ES-I3 (cell line): ENCODE measurements around the gene PPP1R3F.
"Not testable (repeated sequence)": the region's sequence is repeated elsewhere in the genome, so short reads cannot be mapped to it uniquely, and the experiment has no call there.

Source experiments
- H3K36me3 ChIP-seq: 2 replicates; pipeline ENCODE4 v1.6.1; 2013; ENCODE audit warnings: mild to moderate bottlenecking, low read length, control low read depth, moderate library complexity; ENCODE audit not compliant: insufficient read depth
- H3K4me1 ChIP-seq: 2 replicates; pipeline ENCODE4 v1.6.1; 2013; ENCODE audit warnings: mild to moderate bottlenecking, control low read depth, low read length; ENCODE audit not compliant: insufficient read depth
- H3K9ac ChIP-seq: 2 replicates; pipeline ENCODE4 v1.6.1; 2013; ENCODE audit warnings: low read depth, mild to moderate bottlenecking, low read length, moderate library complexity
- H3K9me3 ChIP-seq: 2 replicates; pipeline ENCODE4 v1.6.1; 2013; ENCODE audit warnings: mild to moderate bottlenecking, low read length, moderate library complexity; ENCODE audit not compliant: control insufficient read depth, insufficient read depth

PPP1R3F gene

DNA sequence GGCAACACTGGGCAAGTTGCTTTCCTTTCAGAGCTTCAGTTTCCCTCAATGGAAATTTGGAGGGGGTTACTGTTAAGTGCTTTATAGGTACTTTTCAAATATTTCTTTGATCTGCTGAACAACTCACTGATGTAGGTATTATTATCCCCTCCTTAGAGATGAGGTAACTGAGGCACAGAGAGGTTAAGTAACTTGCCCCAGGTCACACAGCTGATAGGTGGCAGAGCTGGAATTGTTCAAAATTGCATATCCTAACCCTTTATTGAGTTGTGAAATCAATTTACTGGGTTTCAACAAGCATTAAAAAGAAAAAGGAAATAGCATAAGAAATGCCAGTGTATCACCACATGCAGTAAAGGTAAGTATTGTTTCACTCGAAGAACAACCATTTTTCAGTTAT, 6.6 kb downstream of the PPP1R3F start:
- no peaks in the 10 kb centered on the region for H3K9me3 ChIP-seq
- no peaks in the 10 kb centered on the region; the same call in 1 of the 2 replicates for H3K4me1 ChIP-seq
- H3K9ac ChIP-seq = no peak overlapping the region
- H3K36me3 ChIP-seq = no peaks in the 10 kb centered on the region

DNA sequence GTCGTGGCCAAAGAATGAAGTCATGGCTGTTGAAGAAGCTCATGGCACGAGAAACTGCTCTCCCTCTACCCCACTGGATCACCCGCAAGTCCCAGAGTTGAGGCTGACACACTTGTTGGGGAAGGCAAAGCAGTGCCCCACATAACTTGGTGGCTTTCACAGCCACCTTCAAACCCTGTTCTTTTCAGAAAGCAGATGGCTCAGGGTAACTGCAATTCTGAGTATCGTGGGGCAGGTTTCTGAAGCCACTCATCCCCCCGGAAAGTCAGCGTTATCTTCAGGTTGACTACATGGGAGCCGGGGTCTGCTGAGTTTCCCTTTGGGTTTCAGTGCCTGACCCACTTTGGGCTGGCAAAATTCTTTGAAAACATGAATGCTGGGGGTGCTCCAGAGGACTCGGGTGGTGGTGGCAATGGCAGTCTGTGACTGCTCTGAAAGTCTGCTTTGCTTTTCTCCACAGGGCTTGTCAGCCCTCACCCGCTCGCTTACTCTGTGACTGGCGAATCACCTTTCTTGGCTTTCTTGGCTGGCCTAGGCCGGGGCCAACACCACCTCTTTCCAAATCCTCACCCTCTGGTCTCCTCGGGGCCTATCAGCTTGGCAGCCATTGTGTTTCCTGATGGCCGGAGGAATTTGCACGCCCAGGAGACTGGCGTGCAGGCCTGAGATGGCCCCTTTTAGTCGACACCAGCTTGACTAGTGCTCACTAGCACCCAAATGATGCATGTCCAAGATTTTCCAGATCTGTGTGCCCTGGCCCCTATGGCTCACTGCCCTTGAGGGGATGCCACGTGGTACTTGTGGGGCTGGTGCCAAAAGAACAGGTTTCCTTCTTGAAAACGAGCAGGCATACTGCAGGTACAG, 7.3 kb downstream of the PPP1R3F start:
- H3K9me3 ChIP-seq = no peaks in the 10 kb centered on the region
- no peak overlapping the region for H3K9ac ChIP-seq
- H3K36me3 ChIP-seq = no peaks in the 10 kb centered on the region
- H3K4me1 ChIP-seq = no peaks in the 10 kb centered on the region; the same call in 1 of the 2 replicates

DNA sequence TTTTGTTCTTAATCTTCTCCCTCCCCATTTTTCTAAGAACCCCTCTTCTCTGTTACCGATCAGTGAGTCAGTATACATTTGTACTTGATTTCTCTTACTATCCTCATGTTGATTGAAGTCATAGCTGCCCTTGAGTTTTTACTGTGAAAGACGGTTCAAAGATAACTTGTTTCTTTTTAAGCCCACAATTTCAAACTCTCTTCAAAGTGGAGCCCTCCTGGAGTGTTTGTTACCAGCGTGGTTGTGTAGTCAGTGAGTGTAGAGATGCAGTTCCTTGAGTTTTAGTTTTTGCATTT, 7.9 kb downstream of the PPP1R3F start:
- H3K9me3 ChIP-seq = no peaks in the 10 kb centered on the region
- no peaks in the 10 kb centered on the region for H3K36me3 ChIP-seq
- no peak overlapping the region for H3K9ac ChIP-seq
- no peaks in the 10 kb centered on the region; the same call in none of the 2 replicates for H3K4me1 ChIP-seq

DNA sequence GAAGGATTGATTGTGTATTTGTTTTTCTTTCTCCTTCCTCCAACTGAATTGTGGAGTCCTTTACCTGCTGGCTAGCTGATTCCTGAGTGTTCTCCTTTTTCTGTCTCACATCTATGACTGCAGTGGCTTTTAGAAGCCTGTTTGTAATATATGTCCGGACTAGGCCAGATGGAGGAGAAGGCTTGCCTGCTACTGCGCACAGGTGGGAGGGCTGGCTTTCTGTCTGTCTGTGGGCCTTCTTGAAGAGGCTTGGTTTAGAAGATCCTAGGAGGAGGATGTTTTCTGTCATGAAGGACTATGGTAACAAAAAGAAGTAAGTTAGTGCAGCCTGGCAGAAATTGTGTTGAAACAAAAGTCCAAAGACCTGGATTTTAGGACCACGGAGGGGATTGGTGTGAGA, 8.5 kb downstream of the PPP1R3F start:
- no peak overlapping the region for H3K9ac ChIP-seq
- no peaks in the 10 kb centered on the region for H3K9me3 ChIP-seq
- no peaks in the 10 kb centered on the region for H3K36me3 ChIP-seq
- H3K4me1 ChIP-seq = no peaks in the 10 kb centered on the region; the same call in none of the 2 replicates

DNA sequence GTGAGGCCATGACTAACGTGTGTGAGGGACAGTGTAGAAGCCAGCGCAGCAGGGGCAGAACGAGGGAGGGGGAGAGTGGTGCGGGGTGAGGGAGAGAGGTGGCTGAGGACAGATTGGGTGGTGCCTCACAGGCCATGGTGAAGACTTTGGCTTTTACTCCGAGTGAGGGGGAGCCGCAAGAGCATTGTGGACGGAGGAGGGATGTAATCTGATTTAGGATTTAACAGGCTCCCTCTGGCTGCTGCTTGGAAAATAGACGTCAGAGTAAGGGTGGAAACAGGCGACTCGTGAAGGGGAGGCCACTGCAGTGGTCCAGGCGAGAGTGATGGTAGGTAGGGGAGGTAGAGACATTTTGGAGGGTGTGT, 13.0 kb downstream of the PPP1R3F start:
- Histone ChIP-seq H3K36me3 (no peaks in the 10 kb centered on the region), H3K9me3 (no peaks in the 10 kb centered on the region), H3K9ac (peak overlapping the region; percentile 3; the same call in 1 of the 2 replicates), H3K4me1 (no peaks in the 10 kb centered on the region; the same call in 1 of the 2 replicates)

DNA sequence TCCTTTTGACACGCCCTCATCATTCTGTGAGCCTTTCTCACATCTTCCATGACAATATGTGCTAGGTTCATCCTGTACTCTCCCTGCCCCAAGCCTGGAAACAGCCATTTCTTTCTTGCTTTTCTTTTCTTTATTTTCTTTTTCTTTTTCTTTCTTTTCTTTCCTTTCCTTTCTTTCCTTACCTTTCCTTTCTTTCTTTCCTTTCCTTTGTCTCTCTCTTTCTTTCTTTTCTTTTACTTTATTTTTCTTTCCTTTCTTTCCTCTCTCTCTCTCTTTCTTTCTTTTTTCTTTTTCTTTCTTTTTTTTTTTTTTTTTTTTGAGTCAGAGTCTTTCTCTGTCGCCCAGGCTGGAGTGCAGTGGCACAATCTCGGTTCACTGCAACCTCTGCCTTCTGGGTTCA, 14.6 kb downstream of the PPP1R3F start:
- Histone ChIP-seq H3K9ac (no peak overlapping the region), H3K9me3 (no peaks in the 10 kb centered on the region), H3K36me3 (no peaks in the 10 kb centered on the region), H3K4me1 (no peaks in the 10 kb centered on the region; the same call in 1 of the 2 replicates)

DNA sequence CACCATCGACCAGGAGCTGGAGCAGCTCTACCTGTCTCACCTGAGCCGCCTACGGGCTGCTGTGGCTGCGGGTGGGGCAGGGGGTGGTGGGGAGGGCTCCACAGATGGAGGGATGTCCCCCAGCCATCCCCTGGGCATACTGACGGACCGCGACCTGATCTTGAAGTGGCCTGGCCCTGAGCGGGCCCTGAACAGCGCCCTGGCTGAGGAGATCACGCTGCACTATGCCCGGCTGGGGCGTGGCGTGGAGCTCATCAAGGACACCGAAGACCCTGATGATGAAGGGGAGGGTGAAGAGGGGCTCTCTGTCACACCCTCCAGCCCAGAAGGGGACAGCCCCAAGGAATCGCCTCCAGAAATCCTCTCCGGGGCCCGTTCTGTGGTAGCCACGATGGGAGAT, 16.5 kb downstream of the PPP1R3F start:
- Histone ChIP-seq H3K9me3 (no peaks in the 10 kb centered on the region), H3K4me1 (no peaks in the 10 kb centered on the region; the same call in 1 of the 2 replicates), H3K9ac (no peak overlapping the region), H3K36me3 (no peaks in the 10 kb centered on the region)

DNA sequence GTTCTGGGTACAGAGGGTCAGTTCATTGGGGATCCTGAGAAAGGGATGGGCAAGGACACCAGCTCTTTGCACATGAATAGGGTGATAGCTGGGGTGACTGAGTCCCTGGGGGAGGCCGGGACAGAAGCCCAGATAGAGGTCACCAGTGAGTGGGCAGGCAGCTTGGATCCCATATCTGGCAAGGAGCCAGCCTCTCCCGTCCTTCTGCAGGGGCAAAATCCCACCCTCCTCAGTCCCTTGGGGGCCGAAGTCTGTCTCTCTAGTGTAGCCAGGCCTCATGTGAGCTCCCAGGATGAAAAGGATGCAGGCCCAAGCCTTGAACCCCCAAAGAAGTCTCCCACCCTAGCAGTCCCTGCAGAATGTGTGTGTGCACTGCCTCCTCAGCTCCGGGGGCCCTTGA, 17.0 kb downstream of the PPP1R3F start:
- H3K4me1 ChIP-seq = no peaks in the 10 kb centered on the region; the same call in 1 of the 2 replicates
- H3K36me3 ChIP-seq = no peaks in the 10 kb centered on the region
- H3K9ac ChIP-seq = no peak overlapping the region
- no peaks in the 10 kb centered on the region for H3K9me3 ChIP-seq

DNA sequence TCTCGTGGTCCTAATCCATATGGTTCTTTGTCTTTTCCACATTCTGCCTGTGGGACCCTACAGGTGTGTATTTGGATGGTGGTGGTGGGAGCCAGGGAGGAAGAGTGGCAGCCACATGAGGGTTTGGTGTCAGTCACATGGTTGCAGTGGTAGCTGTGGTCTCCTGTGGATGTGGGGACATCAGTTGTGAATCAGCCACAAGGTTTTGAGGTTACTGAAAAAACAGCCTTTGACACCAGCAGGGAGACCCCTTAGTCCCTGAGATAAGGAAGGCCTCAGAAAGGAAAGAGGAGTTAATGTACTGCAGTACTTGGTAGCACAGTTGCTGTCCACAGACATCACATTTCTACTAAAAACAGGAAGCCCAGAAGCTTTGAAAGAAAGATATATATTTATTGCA, 18.1 kb downstream of the PPP1R3F start:
- Histone ChIP-seq H3K9me3 (no peaks in the 10 kb centered on the region), H3K36me3 (no peaks in the 10 kb centered on the region)

DNA sequence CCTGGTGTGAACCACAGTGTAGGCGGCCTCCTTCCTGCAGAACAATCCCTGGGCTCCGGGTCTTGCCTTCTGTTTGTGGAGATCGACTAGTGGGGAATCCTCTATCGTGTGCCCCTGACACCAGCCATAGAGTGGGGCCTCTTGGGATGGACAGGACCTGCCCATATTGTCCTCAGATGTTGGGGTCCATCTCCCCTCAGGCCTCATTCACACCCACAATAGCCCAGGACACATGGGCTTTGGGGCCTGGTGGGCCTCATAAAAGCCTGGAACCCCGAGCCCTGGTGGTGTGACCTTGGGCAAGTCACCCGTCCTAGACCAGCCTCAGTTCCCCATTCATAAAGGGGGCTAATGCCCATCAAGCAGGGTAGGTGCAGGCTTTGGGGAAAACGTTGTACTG, 20.6 kb downstream of the PPP1R3F start:
- Histone ChIP-seq H3K4me1 (no peaks in the 10 kb centered on the region), H3K9me3 (no peaks in the 10 kb centered on the region), H3K36me3 (no peaks in the 10 kb centered on the region), H3K9ac (no peak overlapping the region)

More for the DNA sequence above, 18.1 kb downstream of the PPP1R3F start:
- Histone ChIP-seq H3K9ac (no peak overlapping the region), H3K4me1 (no peaks in the 10 kb centered on the region; the same call in 1 of the 2 replicates)

DNA sequence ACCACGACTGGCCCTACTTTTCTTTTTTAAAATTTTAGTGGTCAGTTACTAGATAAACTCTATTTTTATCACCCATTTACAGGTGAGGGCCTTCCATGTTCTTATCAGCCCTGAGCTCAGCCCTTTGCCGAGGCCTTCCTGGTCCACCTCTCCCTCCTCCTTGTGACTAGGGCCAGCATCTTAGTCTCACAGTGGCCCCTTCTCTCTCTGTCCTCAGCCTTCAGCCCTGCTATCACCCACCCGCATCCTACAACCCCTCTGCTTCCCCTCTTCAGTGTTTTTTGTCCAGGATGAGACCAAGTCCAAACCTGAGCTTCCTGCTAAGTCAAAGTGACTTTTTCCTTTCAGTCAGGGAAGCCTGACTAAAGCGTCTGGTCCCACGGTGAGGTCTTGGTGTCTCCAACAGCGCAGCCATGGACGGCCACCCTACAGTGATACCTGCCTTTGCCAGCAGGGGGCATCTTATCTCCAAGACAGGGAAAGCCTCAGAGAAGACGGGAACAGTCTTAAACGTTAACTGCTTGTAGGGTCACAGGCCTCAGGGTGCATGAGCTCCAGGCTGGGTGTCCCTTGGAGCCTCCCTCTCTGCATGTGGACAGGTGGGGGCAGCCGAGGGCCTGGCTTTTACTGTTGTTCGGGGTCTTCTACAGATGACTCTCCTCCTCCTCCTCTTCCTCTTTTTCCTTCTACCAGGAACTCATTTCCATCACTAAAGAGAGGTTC, 22.2 kb downstream of the PPP1R3F start:
- Histone ChIP-seq H3K9me3 (no peaks in the 10 kb centered on the region), H3K4me1 (no peaks in the 10 kb centered on the region), H3K9ac (no peak overlapping the region), H3K36me3 (no peaks in the 10 kb centered on the region)

DNA sequence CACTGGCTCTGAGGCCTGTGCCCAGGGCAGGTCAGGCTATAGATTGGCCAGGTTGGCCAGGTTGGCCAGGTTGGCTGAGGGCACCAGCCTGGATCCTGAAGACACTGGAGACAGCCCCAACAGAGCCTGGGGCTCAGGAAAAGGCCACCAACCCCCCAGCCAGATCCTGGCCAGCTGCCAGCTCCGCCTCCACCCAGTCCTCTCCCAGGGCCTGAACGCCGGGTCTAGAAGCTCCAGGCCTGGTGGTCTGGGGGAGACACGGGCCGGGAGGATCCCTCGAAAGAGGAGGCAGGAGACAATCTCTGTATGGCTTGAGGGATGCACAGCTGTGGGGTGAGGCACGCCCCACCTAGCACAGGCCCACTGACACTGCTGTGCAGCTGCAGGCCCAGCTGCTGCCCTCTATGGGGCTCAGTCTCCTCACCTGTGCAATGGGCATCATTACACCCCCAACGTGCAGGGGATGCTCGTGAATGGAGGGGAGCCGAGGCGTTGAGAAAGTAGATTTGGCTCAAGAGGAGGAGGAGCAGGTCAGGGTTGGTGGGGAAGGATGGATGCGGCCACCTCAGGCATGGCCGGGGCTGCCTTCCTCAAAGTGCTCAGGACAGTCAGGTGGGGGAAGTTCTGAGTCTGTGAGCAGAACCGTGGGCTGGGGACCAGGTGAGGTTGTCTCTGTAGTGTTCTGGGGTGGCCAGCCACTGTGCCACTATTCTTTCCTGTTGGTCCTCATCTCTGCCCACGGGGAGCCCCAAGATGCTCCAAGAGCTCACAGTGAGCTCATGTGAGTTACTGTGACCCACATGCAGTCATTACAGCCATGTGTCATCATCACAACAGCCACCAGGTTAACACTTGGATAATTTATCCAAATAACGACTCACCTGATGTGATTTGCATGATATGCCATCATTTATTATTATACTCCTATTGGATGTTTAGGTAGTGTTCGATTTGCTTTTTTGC, 23.1 kb downstream of the PPP1R3F start:
- H3K4me1 ChIP-seq = no peaks in the 10 kb centered on the region
- no peaks in the 10 kb centered on the region for H3K36me3 ChIP-seq
- no peaks in the 10 kb centered on the region for H3K9me3 ChIP-seq
- no peak overlapping the region for H3K9ac ChIP-seq

DNA sequence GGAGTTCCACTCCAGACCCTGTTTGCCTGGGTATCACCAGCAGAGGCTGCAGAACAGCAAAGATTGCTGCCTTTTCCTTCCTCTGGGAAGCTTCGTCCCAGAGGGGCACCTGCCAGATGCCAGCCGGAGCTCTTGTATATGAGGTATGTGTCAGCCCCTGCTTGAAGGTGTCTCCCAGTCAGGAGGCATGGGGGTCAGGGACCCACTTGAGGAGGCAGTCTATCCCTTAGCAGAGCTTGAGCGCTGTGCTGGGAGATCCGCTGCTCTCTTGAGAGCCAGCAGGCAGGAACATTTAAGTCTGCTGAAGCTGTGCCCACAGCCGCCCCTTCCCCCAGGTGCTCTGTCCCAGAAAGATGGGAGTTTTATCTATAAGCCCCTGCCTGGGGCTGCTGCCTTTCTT, 29.7 kb downstream of the PPP1R3F start:
- H3K4me1 ChIP-seq, H3K9me3 ChIP-seq, H3K36me3 ChIP-seq, H3K9ac ChIP-seq: not testable (repeated sequence)

DNA sequence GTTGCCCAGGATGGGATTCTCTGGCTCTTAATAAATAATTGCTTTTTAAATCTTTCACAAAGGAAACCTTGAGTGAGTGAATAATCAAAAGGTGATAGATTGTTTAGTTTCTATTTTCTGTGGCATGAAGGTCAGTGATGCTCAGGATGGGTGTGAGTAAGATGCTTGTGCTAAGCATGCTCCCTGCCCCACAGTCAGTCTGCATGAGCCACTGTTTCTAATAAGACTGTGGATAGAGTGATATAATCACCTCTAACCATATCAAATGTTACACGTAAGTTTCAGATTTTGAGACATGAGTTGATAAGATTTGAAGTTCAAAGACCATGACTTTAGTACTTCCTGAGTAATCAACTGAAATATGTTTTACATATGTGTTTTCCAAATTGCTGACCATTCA, 31.1 kb downstream of the PPP1R3F start:
- Histone ChIP-seq H3K9ac (no peak overlapping the region), H3K9me3 (no peaks in the 10 kb centered on the region), H3K4me1 (no peaks in the 10 kb centered on the region), H3K36me3 (no peaks in the 10 kb centered on the region)
